H1 (cell line): Measurements from ENCODE around the gene ZHX3.

Source experiments
- CBX5 ChIP-seq: fragments of 300-800, 300-1000 bp; sonication (generic); IDR thresholded peaks from 2 replicates; pipeline ENCODE4 v1.7.1; 2016; ENCODE audit warnings: antibody characterized with exemption, low read length, low read depth
- CTCF ChIP-seq, 3 experiments: IDR thresholded peaks; 1 replicate in 2 of 3; 2 replicates in 1 of 3; pipeline versions ENCODE4 v1.5.1 to v1.6.1; 2011; ENCODE audit warnings: low read length in 3 of 3, mild to moderate bottlenecking in 3 of 3, inconsistent platforms in 2 of 3, low read depth in 1 of 3, moderate library complexity in 1 of 3; ENCODE audit not compliant: insufficient read depth in 1 of 3; ENCODE audit errors: control extremely low read depth in 1 of 3
- RAD21 ChIP-seq, 2 experiments: IDR thresholded peaks in 1 of 2; conservative IDR thresholded peaks in 1 of 2; 2 replicates each; pipeline ENCODE4 v1.6.1; 2011; ENCODE audit warnings: low read depth in 2 of 2, low read length in 2 of 2, improper control_type of control experiment in 1 of 2, inconsistent platforms in 1 of 2, mild to moderate bottlenecking in 1 of 2, moderate library complexity in 1 of 2
- TF ChIP-seq, protein P1 (sequence below): IDR thresholded peaks from 2 replicates; pipeline ENCODE4 v1.6.1; 2012; ENCODE audit warnings: low read length, inconsistent platforms
- TF ChIP-seq, protein P2 (sequence below): IDR thresholded peaks from 2 replicates; pipeline ENCODE4 v1.6.1; 2012; ENCODE audit warnings: inconsistent platforms

- TF ChIP-seq CTCF (IDR thresholded peaks at IDR 0.05; ENCODE audit: control extremely low read depth in 1 of 3, insufficient read depth in 1 of 3, low read depth in 1 of 3, low read length in 3 of 3) (no peak), RAD21 (IDR thresholded peaks at IDR 0.05 in 1 of 2, conservative IDR thresholded peaks at IDR 0.05 in 1 of 2; ENCODE audit: low read depth in 2 of 2, low read length in 2 of 2) (no peak), CBX5 (no peak)
- TF ChIP-seq, protein P1, sequence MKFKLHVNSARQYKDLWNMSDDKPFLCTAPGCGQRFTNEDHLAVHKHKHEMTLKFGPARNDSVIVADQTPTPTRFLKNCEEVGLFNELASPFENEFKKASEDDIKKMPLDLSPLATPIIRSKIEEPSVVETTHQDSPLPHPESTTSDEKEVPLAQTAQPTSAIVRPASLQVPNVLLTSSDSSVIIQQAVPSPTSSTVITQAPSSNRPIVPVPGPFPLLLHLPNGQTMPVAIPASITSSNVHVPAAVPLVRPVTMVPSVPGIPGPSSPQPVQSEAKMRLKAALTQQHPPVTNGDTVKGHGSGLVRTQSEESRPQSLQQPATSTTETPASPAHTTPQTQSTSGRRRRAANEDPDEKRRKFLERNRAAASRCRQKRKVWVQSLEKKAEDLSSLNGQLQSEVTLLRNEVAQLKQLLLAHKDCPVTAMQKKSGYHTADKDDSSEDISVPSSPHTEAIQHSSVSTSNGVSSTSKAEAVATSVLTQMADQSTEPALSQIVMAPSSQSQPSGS: no peak
- TF ChIP-seq, protein P2, sequence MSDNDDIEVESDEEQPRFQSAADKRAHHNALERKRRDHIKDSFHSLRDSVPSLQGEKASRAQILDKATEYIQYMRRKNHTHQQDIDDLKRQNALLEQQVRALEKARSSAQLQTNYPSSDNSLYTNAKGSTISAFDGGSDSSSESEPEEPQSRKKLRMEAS: no peak
Observed at GRCh38 chr20:41178904-41179432, 138.6 kb downstream of the ZHX3 start.
